NB4 (cell line): Measurements from ENCODE around the gene STOML1.
A peak's percentile ranks its signal among the peaks of the same experiment; 100 is the strongest.

Experiments
- MYC ChIP-seq: IDR thresholded peaks from 2 replicates; pipeline ENCODE4 v1.6.1; 2011; ENCODE audit warnings: low read depth, low read length
- POLR2A ChIP-seq: IDR thresholded peaks from 2 replicates; pipeline ENCODE4 v1.6.1; 2011; ENCODE audit warnings: mild to moderate bottlenecking; ENCODE audit not compliant: insufficient read length; ENCODE audit errors: extremely low read depth
- TF ChIP-seq, protein P1 (sequence below): IDR thresholded peaks from one replicate; pipeline ENCODE4 v1.5.1; 2012; ENCODE audit warnings: low read depth, low read length
- TF ChIP-seq, protein P2 (sequence below): IDR thresholded peaks from 2 replicates; pipeline ENCODE4 v1.6.1; 2011; ENCODE audit warnings: low read depth, low read length

DNA sequence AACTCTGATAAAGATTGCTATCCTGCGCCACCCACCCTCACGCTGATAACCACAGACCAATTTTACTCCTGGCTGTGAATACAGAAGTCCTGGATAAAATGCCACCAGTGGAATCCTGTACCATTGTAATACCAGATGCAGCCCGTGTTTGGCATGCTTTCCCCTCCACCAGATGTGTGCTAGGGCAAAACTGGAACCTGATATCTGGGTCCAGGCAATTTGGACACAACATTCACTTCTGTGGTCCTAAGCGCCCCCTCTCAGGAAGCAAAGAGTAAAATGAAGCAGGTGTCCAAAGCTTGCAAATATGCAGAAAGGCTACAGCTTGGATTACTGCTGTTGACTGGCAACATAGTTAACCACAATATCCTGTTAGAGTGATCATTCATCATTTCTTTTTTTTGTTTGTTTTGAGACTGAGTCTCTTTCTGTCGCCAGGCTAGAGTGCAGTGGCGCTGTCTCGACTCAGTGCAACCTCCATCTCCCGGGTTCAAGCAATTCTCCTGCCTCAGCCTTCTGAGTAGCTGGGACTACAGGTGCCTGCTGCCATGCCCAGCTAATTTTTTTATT, 33.0 kb downstream of the STOML1 start:
- TF ChIP-seq, protein P1, sequence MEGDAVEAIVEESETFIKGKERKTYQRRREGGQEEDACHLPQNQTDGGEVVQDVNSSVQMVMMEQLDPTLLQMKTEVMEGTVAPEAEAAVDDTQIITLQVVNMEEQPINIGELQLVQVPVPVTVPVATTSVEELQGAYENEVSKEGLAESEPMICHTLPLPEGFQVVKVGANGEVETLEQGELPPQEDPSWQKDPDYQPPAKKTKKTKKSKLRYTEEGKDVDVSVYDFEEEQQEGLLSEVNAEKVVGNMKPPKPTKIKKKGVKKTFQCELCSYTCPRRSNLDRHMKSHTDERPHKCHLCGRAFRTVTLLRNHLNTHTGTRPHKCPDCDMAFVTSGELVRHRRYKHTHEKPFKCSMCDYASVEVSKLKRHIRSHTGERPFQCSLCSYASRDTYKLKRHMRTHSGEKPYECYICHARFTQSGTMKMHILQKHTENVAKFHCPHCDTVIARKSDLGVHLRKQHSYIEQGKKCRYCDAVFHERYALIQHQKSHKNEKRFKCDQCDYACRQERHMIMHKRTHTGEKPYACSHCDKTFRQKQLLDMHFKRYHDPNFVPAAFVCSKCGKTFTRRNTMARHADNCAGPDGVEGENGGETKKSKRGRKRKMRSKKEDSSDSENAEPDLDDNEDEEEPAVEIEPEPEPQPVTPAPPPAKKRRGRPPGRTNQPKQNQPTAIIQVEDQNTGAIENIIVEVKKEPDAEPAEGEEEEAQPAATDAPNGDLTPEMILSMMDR, result no peak
- TF ChIP-seq POLR2A (no peak), MYC (no peak)
- TF ChIP-seq, protein P2, sequence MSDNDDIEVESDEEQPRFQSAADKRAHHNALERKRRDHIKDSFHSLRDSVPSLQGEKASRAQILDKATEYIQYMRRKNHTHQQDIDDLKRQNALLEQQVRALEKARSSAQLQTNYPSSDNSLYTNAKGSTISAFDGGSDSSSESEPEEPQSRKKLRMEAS, result 0 out of 2 replicates have a peak, but pooled peaks have one; percentile 40
